H1 (cell line): ENCODE measurements around the gene CEP41. TPM values are rescaled to one million over a fixed set of nuclear protein-coding genes. Genes with fewer than 3 reads are reported as not detected.

Experiments
- CHD1 ChIP-seq: IDR thresholded peaks from 2 replicates; pipeline ENCODE4 v1.6.1; 2012; ENCODE audit warnings: low read depth, low read length, improper control_type of control experiment
- E2F6 ChIP-seq: IDR thresholded peaks from 2 replicates; pipeline ENCODE4 v1.6.1; 2012; ENCODE audit warnings: inconsistent platforms
- FOSL1 ChIP-seq: IDR thresholded peaks from 2 replicates; pipeline ENCODE4 v1.6.1; 2011; ENCODE audit warnings: mild to moderate bottlenecking, low read depth, low read length, moderate library complexity; ENCODE audit not compliant: insufficient read depth
- KDM4A ChIP-seq: IDR thresholded peaks from one replicate; pipeline ENCODE4 v1.7.1; 2012; ENCODE audit warnings: low read depth, mild to moderate bottlenecking, moderate library complexity, low read length, inconsistent platforms; ENCODE audit not compliant: severe bottlenecking
- SIRT6 ChIP-seq: IDR thresholded peaks from one replicate; pipeline ENCODE4 v1.7.1; 2012; ENCODE audit warnings: low read length, inconsistent platforms
- USF2 ChIP-seq: IDR thresholded peaks from 2 replicates; pipeline ENCODE4 v1.6.1; 2011; ENCODE audit warnings: low read length, improper control_type of control experiment
- polyA plus RNA-seq, 7 experiments: library from polyadenylated mRNA; depleted of rRNA in 3 of 7; stranded (reverse) in 5 of 7; unstranded in 2 of 7; fragments of >200 nt in 5 of 7; fragments of 200-250 nt in 2 of 7; gene quantifications; 1 replicate in 5 of 7; 2 replicates in 1 of 7; 4 replicates in 1 of 7; pipeline versions ENCODE4 v1.2.1 to v1.2.3, GENCODE V29; 2011 to 2013; ENCODE audit warnings: missing spikeins in 2 of 7, mixed read lengths in 2 of 7
- total RNA-seq: library from RNA; stranded (reverse); fragmentation: NEBNext Ultra II Directional; extraction: Animal tissue kit (Norgen Biotek cat#: 25700); gene quantifications from 2 replicates; pipeline ENCODE4 v1.2.1, GENCODE V29; 2021
- TF ChIP-seq, protein P1 (sequence below): fragments of 300-600 bp; sonication (generic); IDR thresholded peaks from 2 replicates; pipeline ENCODE4 v1.7.1; 2012; ENCODE audit warnings: low read length, moderate library complexity, mild to moderate bottlenecking, inconsistent platforms; ENCODE audit not compliant: insufficient replicate concordance

CEP41 gene
- total and polyA plus RNA-seq, 2 of the 8 experiments (the other 6 are each of a cell fraction or from before 2014, with no cell fraction given) = 9.3 to 12.8 TPM

DNA sequence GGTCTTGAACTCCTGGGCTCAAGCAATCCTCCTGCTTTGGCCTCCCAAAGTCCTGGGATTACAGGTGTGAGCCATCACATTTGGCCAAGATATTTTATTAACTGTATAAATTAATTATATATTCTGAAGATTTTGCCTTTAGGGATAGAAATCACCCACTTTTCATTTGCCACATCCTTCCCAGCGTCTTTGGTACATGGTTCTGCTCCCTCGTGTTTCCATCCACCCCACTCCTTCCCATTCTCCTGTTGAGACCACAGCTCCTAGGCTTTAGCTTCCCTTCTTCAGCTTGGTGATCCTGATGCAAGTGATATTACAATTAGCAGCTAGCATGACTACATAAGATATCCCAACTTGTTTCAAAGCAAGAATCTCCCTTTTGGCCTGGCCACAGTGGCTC is 52.1 kb downstream of the CEP41 start (continued):
- TF ChIP-seq, protein P1, sequence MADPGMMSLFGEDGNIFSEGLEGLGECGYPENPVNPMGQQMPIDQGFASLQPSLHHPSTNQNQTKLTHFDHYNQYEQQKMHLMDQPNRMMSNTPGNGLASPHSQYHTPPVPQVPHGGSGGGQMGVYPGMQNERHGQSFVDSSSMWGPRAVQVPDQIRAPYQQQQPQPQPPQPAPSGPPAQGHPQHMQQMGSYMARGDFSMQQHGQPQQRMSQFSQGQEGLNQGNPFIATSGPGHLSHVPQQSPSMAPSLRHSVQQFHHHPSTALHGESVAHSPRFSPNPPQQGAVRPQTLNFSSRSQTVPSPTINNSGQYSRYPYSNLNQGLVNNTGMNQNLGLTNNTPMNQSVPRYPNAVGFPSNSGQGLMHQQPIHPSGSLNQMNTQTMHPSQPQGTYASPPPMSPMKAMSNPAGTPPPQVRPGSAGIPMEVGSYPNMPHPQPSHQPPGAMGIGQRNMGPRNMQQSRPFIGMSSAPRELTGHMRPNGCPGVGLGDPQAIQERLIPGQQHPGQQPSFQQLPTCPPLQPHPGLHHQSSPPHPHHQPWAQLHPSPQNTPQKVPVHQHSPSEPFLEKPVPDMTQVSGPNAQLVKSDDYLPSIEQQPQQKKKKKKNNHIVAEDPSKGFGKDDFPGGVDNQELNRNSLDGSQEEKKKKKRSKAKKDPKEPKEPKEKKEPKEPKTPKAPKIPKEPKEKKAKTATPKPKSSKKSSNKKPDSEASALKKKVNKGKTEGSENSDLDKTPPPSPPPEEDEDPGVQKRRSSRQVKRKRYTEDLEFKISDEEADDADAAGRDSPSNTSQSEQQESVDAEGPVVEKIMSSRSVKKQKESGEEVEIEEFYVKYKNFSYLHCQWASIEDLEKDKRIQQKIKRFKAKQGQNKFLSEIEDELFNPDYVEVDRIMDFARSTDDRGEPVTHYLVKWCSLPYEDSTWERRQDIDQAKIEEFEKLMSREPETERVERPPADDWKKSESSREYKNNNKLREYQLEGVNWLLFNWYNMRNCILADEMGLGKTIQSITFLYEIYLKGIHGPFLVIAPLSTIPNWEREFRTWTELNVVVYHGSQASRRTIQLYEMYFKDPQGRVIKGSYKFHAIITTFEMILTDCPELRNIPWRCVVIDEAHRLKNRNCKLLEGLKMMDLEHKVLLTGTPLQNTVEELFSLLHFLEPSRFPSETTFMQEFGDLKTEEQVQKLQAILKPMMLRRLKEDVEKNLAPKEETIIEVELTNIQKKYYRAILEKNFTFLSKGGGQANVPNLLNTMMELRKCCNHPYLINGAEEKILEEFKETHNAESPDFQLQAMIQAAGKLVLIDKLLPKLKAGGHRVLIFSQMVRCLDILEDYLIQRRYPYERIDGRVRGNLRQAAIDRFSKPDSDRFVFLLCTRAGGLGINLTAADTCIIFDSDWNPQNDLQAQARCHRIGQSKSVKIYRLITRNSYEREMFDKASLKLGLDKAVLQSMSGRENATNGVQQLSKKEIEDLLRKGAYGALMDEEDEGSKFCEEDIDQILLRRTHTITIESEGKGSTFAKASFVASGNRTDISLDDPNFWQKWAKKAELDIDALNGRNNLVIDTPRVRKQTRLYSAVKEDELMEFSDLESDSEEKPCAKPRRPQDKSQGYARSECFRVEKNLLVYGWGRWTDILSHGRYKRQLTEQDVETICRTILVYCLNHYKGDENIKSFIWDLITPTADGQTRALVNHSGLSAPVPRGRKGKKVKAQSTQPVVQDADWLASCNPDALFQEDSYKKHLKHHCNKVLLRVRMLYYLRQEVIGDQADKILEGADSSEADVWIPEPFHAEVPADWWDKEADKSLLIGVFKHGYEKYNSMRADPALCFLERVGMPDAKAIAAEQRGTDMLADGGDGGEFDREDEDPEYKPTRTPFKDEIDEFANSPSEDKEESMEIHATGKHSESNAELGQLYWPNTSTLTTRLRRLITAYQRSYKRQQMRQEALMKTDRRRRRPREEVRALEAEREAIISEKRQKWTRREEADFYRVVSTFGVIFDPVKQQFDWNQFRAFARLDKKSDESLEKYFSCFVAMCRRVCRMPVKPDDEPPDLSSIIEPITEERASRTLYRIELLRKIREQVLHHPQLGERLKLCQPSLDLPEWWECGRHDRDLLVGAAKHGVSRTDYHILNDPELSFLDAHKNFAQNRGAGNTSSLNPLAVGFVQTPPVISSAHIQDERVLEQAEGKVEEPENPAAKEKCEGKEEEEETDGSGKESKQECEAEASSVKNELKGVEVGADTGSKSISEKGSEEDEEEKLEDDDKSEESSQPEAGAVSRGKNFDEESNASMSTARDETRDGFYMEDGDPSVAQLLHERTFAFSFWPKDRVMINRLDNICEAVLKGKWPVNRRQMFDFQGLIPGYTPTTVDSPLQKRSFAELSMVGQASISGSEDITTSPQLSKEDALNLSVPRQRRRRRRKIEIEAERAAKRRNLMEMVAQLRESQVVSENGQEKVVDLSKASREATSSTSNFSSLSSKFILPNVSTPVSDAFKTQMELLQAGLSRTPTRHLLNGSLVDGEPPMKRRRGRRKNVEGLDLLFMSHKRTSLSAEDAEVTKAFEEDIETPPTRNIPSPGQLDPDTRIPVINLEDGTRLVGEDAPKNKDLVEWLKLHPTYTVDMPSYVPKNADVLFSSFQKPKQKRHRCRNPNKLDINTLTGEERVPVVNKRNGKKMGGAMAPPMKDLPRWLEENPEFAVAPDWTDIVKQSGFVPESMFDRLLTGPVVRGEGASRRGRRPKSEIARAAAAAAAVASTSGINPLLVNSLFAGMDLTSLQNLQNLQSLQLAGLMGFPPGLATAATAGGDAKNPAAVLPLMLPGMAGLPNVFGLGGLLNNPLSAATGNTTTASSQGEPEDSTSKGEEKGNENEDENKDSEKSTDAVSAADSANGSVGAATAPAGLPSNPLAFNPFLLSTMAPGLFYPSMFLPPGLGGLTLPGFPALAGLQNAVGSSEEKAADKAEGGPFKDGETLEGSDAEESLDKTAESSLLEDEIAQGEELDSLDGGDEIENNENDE = no peak
- TF ChIP-seq E2F6 = no peak
- TF ChIP-seq SIRT6 = no peak
- TF ChIP-seq CHD1 = no peak
- TF ChIP-seq USF2 = no peak
- no peak for TF ChIP-seq KDM4A
- no peak for TF ChIP-seq FOSL1
